GM23338 (cell line): Measurements from ENCODE around the gene BCAP31. TPM values are rescaled to one million over a fixed set of nuclear protein-coding genes. Genes with fewer than 3 reads are reported as not detected.

ENCODE experiments used
- ATAC-seq: fragments of 200-7000 bp; cut with Tn5 transposase; 3 replicates; pipeline ENCODE4 v1.9.1; 2020
- DNase-seq: peaks from one replicate; pipeline ENCODE4 v3.0.0-alpha.2; 2015; ENCODE audit warnings: low spot score
- H2AFZ ChIP-seq: fragments of 200-600 bp; sonication (generic); 2 replicates; pipeline ENCODE4 v1.8.0; 2016; ENCODE audit warnings: antibody characterized with exemption, mild to moderate bottlenecking, moderate library complexity
- H3F3A ChIP-seq: fragments of 200-600 bp; sonication (generic); replicated peaks from 2 replicates; pipeline ENCODE4 v1.8.0; 2017; ENCODE audit warnings: antibody characterized with exemption, mixed run types, low read depth
- H3K27ac ChIP-seq: fragments of 200-600 bp; sonication (generic); 2 replicates; pipeline ENCODE4 v1.6.1; 2016; ENCODE audit warnings: low read depth
- H3K27me3 ChIP-seq: fragments of 200-600 bp; sonication (generic); 2 replicates; pipeline ENCODE4 v1.8.0; 2016; ENCODE audit warnings: mild to moderate bottlenecking, mixed run types, moderate library complexity; ENCODE audit not compliant: insufficient read depth
- H3K36me3 ChIP-seq: fragments of 200-600 bp; sonication (generic); 2 replicates; pipeline ENCODE4 v1.8.0; 2016; ENCODE audit warnings: mild to moderate bottlenecking; ENCODE audit not compliant: insufficient read depth
- H3K4me1 ChIP-seq: fragments of 200-600 bp; sonication (generic); 2 replicates; pipeline ENCODE4 v1.8.0; 2016; ENCODE audit warnings: mild to moderate bottlenecking, moderate library complexity; ENCODE audit not compliant: insufficient read depth
- H3K4me2 ChIP-seq: fragments of 200-600 bp; sonication (generic); 2 replicates; pipeline ENCODE4 v1.7.1; 2017; ENCODE audit warnings: mixed run types
- H3K4me3 ChIP-seq: fragments of 200-600 bp; sonication (generic); 2 replicates; pipeline ENCODE4 v1.6.1; 2016; ENCODE audit warnings: mixed run types
- H3K79me2 ChIP-seq: fragments of 200-600 bp; sonication (generic); replicated peaks from 2 replicates; pipeline ENCODE4 v1.8.0; 2017; ENCODE audit warnings: mild to moderate bottlenecking; ENCODE audit not compliant: insufficient read depth
- H3K9me2 ChIP-seq: fragments of 200-600 bp; sonication (generic); 2 replicates; pipeline ENCODE4 v1.8.0; 2017; ENCODE audit not compliant: insufficient read depth
- H4K20me1 ChIP-seq: fragments of 200-600 bp; sonication (generic); replicated peaks from 2 replicates; pipeline ENCODE4 v1.8.0; 2017; ENCODE audit warnings: mild to moderate bottlenecking; ENCODE audit not compliant: insufficient read depth
- H3K27ac Mint-ChIP-seq: 2 replicates; pipeline ENCODE4 v1.8.0; 2020; ENCODE audit warnings: inconsistent platforms, mild to moderate bottlenecking, moderate library complexity, mixed read lengths
- H3K27me3 Mint-ChIP-seq: 3 replicates; pipeline ENCODE4 v1.8.0; 2022; ENCODE audit warnings: low read depth, mild to moderate bottlenecking, moderate library complexity, mixed read lengths, inconsistent platforms; ENCODE audit not compliant: insufficient read depth, poor library complexity
- H3K36me3 Mint-ChIP-seq: 3 replicates; pipeline ENCODE4 v1.8.0; 2021; ENCODE audit warnings: low read depth, mild to moderate bottlenecking, inconsistent platforms, moderate library complexity, mixed read lengths
- H3K4me1 Mint-ChIP-seq: 3 replicates; pipeline ENCODE4 v1.8.0; 2020; ENCODE audit warnings: mild to moderate bottlenecking, inconsistent platforms, mixed read lengths
- H3K4me3 Mint-ChIP-seq: 3 replicates; pipeline ENCODE4 v1.8.0; 2021; ENCODE audit warnings: moderate library complexity, mild to moderate bottlenecking, inconsistent platforms, mixed read lengths
- H3K9me3 Mint-ChIP-seq: 3 replicates; pipeline ENCODE4 v1.8.0; 2020; ENCODE audit warnings: moderate library complexity, mild to moderate bottlenecking, inconsistent platforms, mixed read lengths
- CTCF ChIP-seq, 2 experiments: fragments of 200-600 bp in 1 of 2; sonication (generic) in 1 of 2; conservative IDR thresholded peaks; 2 replicates each; pipeline versions ENCODE4 v1.5.1 to v1.6.1; 2016 to 2017; ENCODE audit warnings: antibody characterized with exemption in 2 of 2, low read depth in 2 of 2, mild to moderate bottlenecking in 2 of 2, moderate library complexity in 1 of 2
- EZH2 ChIP-seq: fragments of 200-600 bp; sonication (generic); IDR thresholded peaks from one replicate; pipeline ENCODE4 v1.8.0; 2017; ENCODE audit warnings: antibody characterized with exemption, mild to moderate bottlenecking, low read depth; ENCODE audit not compliant: unreplicated experiment
- EZH2phosphoT487 ChIP-seq: fragments of 200-600 bp; sonication (generic); IDR thresholded peaks from one replicate; pipeline ENCODE4 v1.8.1; 2018; ENCODE audit warnings: antibody characterized with exemption; ENCODE audit not compliant: unreplicated experiment
- POLR2AphosphoS5 ChIP-seq: IDR thresholded peaks from 2 replicates; pipeline ENCODE4 v1.6.1; 2016; ENCODE audit warnings: antibody characterized with exemption, low read depth
- STAT1 ChIP-seq: IDR thresholded peaks from one replicate; pipeline ENCODE4 v1.6.1; 2016; ENCODE audit warnings: antibody characterized with exemption; ENCODE audit not compliant: unreplicated experiment
- ZNF114 ChIP-seq: fragments of 250-450 bp; sonication (Bioruptor Pico); IDR thresholded peaks from 2 replicates; pipeline ENCODE4 v1.5.0; 2020; ENCODE audit warnings: mild to moderate bottlenecking, moderate library complexity
- ZNF462 ChIP-seq: fragments of 250-450 bp; sonication (Bioruptor Pico); IDR thresholded peaks from 2 replicates; pipeline ENCODE4 v1.5.0; 2020; ENCODE audit warnings: mild to moderate bottlenecking, moderate library complexity
- polyA plus RNA-seq: library from polyadenylated mRNA; unstranded; fragments of >200 nt; fragmentation: Nextera tagmentation; extraction: Ambion mirVana; gene quantifications from 2 replicates; pipeline ENCODE4 v1.2.1, GENCODE V29; 2016
- total RNA-seq: library from RNA; depleted of rRNA; stranded (reverse); fragments of >200 nt; shearing (Covaris generic); gene quantifications from 2 replicates; pipeline ENCODE4 v1.2.3, GENCODE V29; 2014

Gene BCAP31
- total and polyA plus RNA-seq, 2 experiments from 2014 or later, result 85.0 to 145 TPM

- H3F3A ChIP-seq, result no peaks in the 10 kb centered on the region
- Mint-ChIP-seq H3K27me3 (peaks cover 13% of the 10 kb centered on the region), H3K36me3 (no peaks in the 10 kb centered on the region), H3K9me3 (no peaks in the 10 kb centered on the region), H3K27ac (no peak within 1 kb of the TSS), H3K4me1 (peaks cover 12% of the 10 kb centered on the region), H3K4me3 (peak within 1 kb of the TSS; percentile 62)
- H3K4me2 ChIP-seq, result peak within 1 kb of the TSS; percentile 48; the same call in 1 of the 2 replicates
- peak; percentile 55 for DNase-seq
- H3K4me3 ChIP-seq, result peak within 1 kb of the TSS; percentile 36; the same call in 1 of the 2 replicates
- H3K79me2 ChIP-seq, result no peaks in the 10 kb centered on the region
- no peak within 1 kb of the TSS for H3K27ac ChIP-seq
- H3K27me3 ChIP-seq, result 0 out of 2 replicates have a peak, but pooled peaks cover 2% of the 10 kb centered on the region
- H3K4me1 ChIP-seq, result no peaks in the 10 kb centered on the region; the same call in 1 of the 2 replicates
- H2AFZ ChIP-seq, result no peak within 1 kb of the TSS; the same call in 1 of the 2 replicates
- H3K9me2 ChIP-seq, result no peaks in the 10 kb centered on the region
- no peaks in the 10 kb centered on the region for H3K36me3 ChIP-seq
- TF ChIP-seq CTCF (conservative IDR thresholded peaks at IDR 0.05; ENCODE audit: low read depth in 2 of 2) (0 out of 4 replicates have a peak, but pooled peaks of 1 of the 2 experiments have one; percentile 3), EZH2 (no peak), STAT1 (no peak)
- H4K20me1 ChIP-seq, result no peaks in the 10 kb centered on the region
- ATAC-seq, result peak; percentile 42
Observed at GRCh38 chrX:153673428-153674218, 50.6 kb downstream of the BCAP31 start, which contains the start of gene PNCK. PNCK (minus strand) TSS chrX:153673813; CDS start chrX:153673076, 737 bp downstream.

- Mint-ChIP-seq H3K27ac (no peak overlapping the region), H3K4me1 (peaks cover 12% of the 10 kb centered on the region), H3K9me3 (no peaks in the 10 kb centered on the region), H3K36me3 (no peaks in the 10 kb centered on the region; the same call in 1 of the 3 replicates), H3K27me3 (peaks cover 13% of the 10 kb centered on the region), H3K4me3 (peak overlapping the region; percentile 56)
- H3K9me2 ChIP-seq, result no peaks in the 10 kb centered on the region
- DNase-seq, result no peak
- H4K20me1 ChIP-seq, result no peaks in the 10 kb centered on the region
- ATAC-seq, result no peak; the same call in 2 of the 3 replicates
- H3K79me2 ChIP-seq, result no peaks in the 10 kb centered on the region
- peak overlapping the region; percentile 48; the same call in 1 of the 2 replicates for H3K4me2 ChIP-seq
- no peaks in the 10 kb centered on the region for H3F3A ChIP-seq
- no peaks in the 10 kb centered on the region for H3K36me3 ChIP-seq
- peak overlapping the region; percentile 36; the same call in 1 of the 2 replicates for H3K4me3 ChIP-seq
- 0 out of 2 replicates have a peak, but pooled peaks cover 2% of the 10 kb centered on the region for H3K27me3 ChIP-seq
- H3K4me1 ChIP-seq, result no peaks in the 10 kb centered on the region; the same call in 1 of the 2 replicates
- no peak overlapping the region for H2AFZ ChIP-seq
- no peak overlapping the region for H3K27ac ChIP-seq
- TF ChIP-seq CTCF (conservative IDR thresholded peaks at IDR 0.05; ENCODE audit: low read depth in 2 of 2), result no peak
- no peak for TF ChIP-seq ZNF462 (CRISPR knock-in tag)
- no peak for TF ChIP-seq ZNF114 (CRISPR knock-in tag)
- TF ChIP-seq POLR2AphosphoS5, result no peak
- no peak for TF ChIP-seq STAT1
- TF ChIP-seq EZH2phosphoT487, result no peak
Observed at GRCh38 chrX:153672531-153673427, 51.4 kb downstream of the BCAP31 start.
